ENCODE data around the gene JPH3.
"Not testable (repeated sequence)": the region's sequence is repeated elsewhere in the genome, so short reads cannot be mapped to it uniquely, and the experiment has no call there.

JPH3 gene

GRCh38 chr16:87715658-87716057 is 113.3 kb downstream of the JPH3 start:
- DNase-seq (ENCODE audit: low read depth) = no peak

DNA sequence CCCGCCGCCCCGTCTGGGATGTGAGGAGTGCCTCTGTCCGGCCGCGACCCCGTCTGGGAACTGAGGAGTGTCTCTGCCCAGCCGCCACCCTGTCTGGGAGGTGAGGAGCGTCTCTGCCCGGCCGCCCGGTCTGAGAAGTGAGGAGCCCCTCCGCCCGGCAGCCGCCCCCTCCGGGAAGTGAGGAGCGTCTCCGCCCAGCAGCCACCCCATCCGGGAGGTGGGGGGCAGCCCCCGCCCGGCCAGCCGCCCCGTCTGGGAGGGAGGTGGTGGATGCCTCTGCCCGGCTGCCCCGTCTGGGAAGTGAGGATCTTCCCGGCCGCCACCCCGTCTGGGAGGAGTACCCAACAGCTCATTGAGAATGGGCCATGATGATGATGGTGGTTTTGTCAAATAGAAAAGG is 116.5 kb downstream of the JPH3 start:
- DNase-seq (ENCODE audit: low read depth) = not testable (repeated sequence)

GRCh38 chr16:87720446-87720845 is 118.1 kb downstream of the JPH3 start:
- DNase-seq (ENCODE audit: low read depth) = no peak

DNA sequence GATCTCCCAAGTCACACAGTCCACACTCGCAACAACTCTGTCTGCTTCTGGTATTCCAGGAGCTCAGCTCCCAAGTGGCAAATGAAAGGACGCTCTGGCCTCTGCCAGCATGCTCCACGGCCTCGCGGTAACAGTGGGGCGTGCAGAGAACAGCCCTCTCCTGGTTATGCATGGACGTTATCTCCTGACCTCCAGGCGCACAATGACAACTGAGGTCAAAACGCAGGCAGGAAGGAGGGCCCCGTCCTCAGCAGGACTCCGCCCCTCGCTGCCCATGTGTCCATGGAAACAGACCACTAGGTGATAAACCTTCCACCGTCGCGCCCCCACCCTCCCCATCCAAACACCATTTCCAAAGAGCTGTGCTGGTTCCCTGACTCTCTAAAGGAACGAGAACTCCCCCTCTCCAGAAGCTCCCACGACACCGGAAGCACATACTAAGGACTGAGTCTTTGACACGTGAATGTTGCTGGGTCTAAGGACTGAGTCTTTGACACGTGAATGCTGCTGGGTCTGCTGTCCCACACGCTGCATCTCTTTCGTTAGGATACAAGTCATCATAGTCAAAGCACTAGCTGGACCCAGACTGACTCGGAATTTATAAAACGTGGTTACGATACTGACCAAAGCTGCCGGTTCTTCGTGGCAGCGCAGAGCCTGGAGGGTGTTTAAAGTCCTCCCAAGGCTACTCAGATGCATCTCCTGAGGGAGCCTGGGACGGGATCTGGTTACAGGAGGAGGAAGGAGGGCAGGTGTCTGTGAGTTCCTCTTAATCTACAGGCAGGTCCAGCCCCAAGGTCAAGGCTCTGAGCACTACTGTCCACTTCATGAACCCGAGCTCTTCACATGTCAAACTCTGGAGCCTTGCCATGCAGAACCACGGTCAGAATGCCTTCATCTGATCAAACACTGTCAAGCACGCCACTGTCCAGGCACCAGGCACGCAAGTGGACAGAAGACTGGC is 119.6 kb downstream of the JPH3 start:
- DNase-seq (ENCODE audit: low read depth) = no peak

DNA sequence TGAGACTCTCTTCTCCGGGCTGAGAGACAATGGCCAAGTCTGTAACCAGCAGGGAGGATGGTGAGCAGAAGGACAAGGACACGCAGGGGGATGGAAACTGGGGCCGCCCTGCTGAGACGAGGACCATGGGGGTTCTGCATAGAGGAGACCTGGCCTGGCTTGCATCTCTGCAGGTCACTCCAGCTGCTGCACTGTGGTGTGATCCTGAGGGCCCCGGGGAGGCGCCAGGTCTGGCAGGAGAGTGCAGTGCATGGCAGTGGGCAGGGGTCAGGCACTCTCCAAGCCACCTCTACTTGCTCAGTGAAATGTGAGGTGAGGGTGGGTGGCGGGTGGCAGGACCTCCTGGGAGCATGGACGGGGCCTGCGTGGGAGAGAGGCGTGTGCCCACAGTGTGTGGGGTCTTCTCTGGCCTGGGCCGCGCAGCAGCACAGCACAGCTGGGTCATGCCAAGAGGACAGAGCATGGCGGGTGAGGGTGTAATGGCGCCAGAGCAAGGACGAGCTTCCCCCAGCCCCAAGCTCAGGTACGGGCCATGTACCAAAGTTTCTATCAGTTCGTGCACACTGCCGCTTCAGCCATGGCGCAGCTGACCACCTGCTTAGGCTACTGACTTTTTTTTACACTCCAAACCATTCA is 120.4 kb downstream of the JPH3 start:
- no peak for DNase-seq (ENCODE audit: low read depth)

DNA sequence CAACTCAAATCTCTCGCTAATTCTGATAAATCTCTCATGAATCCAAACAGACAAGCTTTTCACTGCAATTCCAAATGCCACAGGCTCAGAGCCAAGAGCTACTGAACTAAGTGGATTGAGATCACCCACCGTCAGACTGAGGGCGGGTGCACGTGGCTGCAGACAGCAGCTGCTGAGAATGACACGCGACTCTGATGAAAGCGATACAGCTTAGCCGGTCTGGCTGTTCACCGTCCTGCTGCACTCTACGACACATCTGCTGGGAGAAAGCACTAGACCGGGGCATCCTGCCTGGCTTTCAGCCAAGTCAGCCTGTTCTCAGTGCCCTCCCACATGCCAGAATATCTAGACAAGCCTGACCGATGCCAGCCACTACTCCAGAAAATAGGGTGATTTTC is 120.9 kb downstream of the JPH3 start:
- no peak for DNase-seq (ENCODE audit: low read depth)

DNA sequence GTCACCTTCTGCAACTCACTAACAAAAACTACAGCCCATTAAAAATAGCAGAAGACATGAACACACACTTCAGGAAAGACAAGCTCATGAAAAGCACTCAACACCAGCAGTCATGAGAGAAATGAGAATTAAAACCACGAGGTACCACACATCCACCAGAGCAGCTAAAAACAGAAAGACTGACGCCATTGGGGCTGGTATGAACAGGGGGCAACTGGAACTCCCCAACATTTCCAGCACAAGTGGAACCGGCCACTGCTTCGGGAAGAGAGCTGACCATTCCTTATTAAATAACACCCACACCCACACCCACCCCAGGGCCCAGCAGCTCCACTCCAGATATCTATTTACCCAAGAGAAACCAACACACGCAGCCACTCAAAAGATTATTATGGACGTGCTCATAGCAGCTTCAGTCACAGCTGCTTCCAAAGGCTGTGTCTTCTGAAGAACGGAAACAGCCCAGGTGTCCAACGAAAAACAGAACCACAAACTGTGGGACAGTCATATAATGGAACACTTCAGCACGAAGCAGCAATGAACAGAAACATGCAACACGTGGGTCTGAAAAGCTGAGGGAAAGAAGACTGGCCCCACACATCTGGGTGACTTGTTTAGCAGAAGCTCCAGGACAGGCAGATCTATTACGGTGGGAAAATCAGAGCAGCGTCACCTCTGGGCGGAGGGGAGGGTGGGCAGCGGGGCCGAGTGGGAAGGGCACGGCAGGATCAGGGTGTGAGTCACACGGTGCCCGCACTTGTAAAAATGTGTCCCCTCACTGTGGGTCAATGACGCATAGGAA is 122.4 kb downstream of the JPH3 start:
- no peak for DNase-seq (ENCODE audit: low read depth)

DNA sequence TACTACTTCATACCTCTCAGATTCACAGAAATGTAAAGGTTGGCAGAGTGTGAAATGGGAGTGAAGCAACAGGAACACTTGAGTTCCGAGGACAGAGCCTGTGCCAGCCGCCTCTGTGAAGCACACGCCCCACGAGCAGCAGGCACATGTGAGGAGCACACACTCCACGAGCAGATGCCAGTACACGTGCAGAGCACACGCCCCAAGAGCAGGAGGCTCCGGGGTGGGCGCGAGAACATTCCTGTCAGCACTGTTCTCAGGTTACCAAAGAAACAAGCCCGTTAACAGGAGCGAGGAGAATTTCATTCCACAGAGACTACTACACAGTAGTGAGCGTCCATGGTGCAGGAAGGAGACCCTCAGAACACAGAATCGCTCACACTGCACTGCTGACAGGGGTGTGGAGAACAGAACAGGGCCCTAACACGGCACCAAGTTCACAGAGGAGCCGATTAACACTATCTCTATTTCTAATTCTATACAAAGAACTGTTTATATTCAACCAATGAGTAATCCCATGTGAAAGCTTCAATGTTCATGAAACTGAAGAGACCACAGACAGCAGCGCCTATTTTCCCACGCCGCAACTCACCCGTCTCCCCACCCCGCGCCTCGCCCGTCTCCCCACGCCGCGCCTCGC is 123.4 kb downstream of the JPH3 start:
- no peak for DNase-seq (ENCODE audit: low read depth)

GRCh38 chr16:87726577-87726976 is 124.3 kb downstream of the JPH3 start:
- not testable (repeated sequence) for DNase-seq (ENCODE audit: low read depth)

GRCh38 chr16:87727346-87727745 is 125.0 kb downstream of the JPH3 start:
- DNase-seq (ENCODE audit: low read depth) = no peak

- DNase-seq (ENCODE audit: low read depth) = no peak
These were observed 125.7 kb downstream of the JPH3 start for GRCh38 chr16:87728026-87728425.

- no peak for DNase-seq (ENCODE audit: low read depth)
These were observed 127.1 kb downstream of the JPH3 start for GRCh38 chr16:87729266-87729954.

- DNase-seq (ENCODE audit: low read depth) = no peak
These were observed 129.3 kb downstream of the JPH3 start for GRCh38 chr16:87731607-87732006.

DNA sequence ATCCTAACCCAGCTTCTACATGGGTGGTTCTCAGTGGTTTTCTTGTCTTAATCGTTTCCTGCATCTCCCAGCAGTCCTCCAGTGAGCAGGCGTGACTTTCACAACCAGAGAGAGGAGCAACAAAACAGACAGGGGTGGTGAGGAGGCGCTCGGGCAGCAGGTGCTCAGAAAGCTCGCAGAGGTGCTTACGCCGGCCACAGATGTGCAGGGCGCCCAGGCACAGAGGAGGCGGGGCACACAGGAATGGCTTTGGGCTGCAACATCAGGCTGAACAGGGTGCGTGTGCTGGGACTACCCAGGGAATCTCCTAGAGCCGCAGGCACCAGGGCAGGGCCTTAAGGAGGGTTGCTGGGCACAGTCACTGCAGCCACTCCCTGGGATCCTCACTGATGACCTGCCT is 130.9 kb downstream of the JPH3 start:
- no peak for DNase-seq (ENCODE audit: low read depth)

DNA sequence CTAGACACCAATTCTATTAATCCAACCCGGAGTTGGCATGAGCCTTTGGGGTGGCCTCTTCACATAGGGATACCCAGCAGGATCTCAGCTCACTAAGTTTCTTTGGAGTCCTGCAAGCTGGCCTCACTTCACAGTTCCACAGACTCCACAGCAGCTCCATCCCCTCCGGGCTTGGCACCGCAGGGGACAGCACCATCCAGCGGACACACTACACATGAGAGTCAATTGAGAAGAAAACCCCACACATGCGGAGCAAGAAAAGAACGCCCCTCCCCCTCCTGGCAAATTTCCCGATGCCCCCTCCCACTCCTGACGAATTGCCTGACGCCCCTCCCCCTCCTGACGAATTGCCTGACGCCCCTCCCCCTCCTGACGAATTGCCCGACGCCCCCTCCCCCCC is 132.3 kb downstream of the JPH3 start:
- no peak for DNase-seq (ENCODE audit: low read depth)

DNA sequence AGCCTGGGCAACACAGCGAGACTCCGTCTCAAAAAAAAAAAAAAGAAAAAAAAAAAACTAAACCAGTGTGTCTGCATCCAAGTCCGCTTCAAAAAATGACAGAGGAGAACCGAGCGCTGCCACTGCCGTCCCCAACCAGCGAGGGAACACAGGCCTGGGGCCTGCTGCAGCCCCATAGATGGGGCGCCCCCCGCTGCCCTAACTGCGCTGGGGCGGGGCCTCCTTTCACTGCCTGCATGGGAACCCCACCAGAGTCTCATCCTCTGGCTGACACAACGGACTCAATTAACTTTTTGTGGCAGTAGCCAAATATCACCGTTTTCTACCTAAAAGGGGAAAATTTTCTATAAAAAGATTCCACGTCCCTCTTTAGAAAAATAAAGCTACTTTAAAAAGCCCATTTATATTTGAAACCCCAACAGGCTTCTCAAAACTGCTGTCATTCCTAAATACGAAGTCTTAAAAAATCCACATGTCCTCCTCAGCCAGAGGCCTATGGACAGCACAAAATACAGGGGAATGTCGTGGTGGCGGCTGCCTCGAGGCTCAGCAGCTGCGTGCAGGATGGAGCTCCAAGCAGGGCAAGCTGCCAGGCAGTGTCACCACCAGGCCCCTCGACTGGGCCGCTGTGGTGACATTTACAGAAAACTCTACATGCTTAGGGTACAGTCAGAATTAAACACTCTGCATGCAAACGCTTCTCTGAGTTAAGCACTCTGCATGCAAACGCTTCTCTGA is 133.1 kb downstream of the JPH3 start:
- no peak for DNase-seq (ENCODE audit: low read depth)

- no peak for DNase-seq (ENCODE audit: low read depth)
These were observed 133.7 kb downstream of the JPH3 start for GRCh38 chr16:87736008-87736382.

DNA sequence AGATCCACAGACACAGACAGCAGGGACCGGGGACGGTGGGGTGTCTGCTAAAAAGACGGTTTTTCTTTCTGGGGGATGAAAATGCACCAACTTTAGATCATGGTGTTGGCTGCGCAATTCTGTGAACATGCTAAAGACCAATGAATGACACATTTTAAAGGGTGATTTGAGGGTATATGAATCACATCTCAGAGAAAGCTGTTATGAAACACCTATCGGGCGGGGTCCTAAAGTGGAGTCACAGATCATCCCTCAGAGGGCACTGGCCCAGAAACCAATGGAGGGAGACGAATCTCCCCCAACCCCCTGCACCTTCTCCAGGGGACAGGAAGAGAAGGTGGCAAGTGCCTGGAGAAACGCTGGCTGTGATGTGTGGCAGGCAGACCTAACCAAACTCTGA is 137.5 kb downstream of the JPH3 start:
- no peak for DNase-seq (ENCODE audit: low read depth)

DNA sequence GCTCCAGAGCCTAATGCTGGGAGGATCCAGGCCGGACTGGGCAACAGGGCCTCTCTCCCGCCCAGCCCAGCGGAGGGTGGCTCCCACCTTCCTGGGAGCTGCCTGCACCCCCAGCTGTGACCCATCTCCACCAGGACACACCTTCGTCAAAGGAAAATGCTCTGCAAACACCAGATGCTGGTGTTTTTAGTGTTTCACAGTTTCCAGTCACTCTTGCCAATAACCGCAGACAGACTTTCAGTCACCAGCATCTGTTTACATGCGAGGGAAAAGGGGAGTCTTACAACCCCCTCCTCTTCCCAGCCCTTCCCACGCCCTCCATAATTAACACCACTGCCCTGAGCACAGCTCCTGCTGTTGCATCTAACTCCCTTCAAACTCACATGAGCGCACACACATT is 138.1 kb downstream of the JPH3 start:
- DNase-seq (ENCODE audit: low read depth) = no peak

- DNase-seq (ENCODE audit: low read depth) = no peak
These were observed 138.7 kb downstream of the JPH3 start for GRCh38 chr16:87740909-87741424.
